GM18505 (cell line): ENCODE measurements around the gene VTCN1.
"Not testable (repeated sequence)": the region's sequence is repeated elsewhere in the genome, so short reads cannot be mapped to it uniquely, and the experiment has no call there.

Source experiments
- ATAC-seq: cut with Tn5 transposase; IDR thresholded peaks from one replicate; pipeline ENCODE4 v1.9.1; 2021; ENCODE audit not compliant: unreplicated experiment
- POLR2A ChIP-seq: IDR thresholded peaks from 4 replicates; pipeline ENCODE4 v1.6.1; 2011; ENCODE audit warnings: borderline replicate concordance; ENCODE audit not compliant: insufficient read depth, insufficient read length; ENCODE audit errors: extremely low read depth

VTCN1 gene

DNA sequence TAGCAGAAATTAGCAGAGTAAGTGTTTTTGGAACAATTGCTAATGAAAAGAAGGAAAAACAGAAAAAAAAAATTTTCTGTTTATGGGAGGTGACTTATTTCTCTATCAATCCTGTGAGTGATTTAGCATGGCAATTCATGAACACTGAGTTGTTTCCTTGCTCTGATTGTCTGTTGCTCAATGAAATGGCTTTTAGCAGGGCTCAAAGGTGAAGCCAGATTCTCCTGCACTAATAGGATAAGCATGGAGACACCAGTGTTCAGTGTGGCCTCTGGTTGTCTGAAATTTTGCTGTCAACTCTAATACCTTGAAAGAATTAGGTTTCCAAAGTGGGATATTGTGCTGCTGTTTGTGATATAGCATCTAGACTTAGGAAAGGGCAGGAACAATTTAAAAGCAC, 105.0 kb downstream of the VTCN1 start:
- TF ChIP-seq POLR2A: no peak
- no peak for ATAC-seq

DNA sequence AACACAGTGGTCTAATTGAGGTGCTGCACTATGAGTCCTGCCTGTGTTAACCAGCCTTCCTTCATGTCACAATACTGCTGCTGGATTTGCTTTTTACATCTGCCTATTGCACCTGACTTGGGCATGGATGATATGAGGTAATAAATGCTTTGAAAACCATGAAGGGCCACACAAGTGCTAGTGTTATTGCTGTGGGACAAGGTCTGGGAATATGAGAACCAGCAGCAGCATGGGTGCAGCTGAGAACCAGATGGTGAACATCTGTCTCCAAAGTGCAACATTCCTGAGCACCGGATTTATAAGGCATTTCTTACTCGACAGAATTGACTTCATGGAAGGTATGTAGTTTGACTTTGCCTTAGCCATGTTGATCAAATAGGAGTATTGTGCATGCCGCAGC, 105.7 kb downstream of the VTCN1 start:
- no peak for ATAC-seq
- no peak for TF ChIP-seq POLR2A

DNA sequence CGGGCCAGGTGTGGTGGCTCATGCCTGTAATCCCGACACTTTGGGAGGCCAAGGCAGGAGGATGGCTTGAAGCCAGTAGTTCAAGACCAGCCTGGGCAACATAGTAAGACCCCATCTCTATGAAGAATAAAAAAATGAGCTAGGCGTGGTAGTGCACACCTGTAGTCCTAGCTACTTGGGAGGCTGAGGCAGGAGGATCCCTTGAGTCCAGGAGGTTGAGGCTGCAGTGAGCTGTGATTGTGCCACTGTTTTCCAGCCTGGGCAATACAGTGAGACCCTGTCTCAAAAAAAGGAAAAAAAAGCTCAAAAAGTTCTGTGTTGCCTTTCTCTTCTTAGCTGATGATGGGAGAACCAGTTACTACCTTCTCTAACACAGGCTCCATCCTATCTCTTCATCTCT, 108.9 kb downstream of the VTCN1 start:
- not testable (repeated sequence) for ATAC-seq

DNA sequence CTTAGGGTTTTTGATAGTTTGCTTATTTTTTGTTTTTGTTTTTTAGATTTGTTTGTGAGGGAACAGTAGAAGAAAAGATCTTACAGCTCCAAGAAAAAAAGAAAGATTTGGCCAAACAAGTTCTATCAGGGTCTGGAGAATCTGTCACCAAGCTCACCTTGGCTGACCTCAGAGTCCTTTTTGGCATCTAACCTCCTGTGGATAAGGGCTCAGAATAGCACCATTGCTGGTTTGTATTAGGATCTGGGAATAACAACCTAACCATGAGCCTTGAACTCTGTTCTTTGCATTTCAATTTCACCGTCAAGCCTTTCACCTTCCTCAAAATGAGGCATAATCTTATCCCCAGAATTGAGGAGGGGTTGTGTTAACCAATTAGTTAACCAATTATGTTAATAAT, 109.4 kb downstream of the VTCN1 start:
- TF ChIP-seq POLR2A: no peak
- ATAC-seq: no peak

DNA sequence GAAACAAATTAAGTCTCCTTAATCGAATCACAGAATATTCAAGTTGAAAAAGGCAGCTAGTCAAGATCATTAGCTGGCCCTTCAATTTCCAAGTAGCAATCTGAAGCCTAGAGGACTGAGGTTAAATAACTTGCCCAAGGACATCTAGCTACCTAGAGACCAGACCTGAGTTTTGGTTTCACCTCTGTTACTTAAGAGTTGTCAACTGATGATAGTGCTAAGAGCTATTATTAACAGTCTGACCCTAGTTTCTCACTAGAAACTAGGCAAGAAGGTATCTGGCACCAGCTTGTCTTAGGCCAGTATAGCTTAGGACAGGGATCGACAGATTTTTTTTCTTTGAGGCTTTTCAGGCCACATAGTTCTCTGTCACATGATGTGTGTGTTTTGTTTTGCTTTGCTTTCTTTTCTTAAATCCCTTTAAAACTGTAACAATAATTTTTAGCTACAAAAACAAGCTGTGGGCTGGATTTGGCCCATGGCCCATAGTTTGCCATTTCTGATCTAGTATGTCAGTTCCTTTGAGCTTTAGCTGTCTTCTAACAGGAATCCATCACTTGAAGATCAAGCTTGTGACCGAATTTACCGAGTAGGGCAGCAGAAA, 112.3 kb downstream of the VTCN1 start:
- TF ChIP-seq POLR2A: no peak
- ATAC-seq: no peak

DNA sequence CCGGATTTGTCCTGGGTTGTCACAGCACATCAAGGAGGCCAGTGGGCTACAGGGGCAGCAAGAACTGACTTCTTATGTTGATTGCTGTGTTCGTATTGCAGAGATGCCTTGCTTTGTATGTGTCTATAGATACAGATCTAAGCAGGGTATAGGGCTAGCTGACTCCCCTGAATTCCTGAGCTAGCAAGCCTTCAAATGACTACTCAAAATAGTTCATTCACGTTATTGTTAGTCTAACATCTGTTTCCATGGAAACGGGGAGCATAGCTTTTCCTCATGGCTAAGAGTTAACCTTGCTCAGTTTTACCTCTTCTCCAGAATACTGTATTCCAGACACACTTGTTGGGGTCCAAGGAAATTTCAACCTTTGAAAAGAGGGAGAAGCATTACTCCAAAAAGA, 113.3 kb downstream of the VTCN1 start:
- no peak for ATAC-seq
- TF ChIP-seq POLR2A: no peak

DNA sequence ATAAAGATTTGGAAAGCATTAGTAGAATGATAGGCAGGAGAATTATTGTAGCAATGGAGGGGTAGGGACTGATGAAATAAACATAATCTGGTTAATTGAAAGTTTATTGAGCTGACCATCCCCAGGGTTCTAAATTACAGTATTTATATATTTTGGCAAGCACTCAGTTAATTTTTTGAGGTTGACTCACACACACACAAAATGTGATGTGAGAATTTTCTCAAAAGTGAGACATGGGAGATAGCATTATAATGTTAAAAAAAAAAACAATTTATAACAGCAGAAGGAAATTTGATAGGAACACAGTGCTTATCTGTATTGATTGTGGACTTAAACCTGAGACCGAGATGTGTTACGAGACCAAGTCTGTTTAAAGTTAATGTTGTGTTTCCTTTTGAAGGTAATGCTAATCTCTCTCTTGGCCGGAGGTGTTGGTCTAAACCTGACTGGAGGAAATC, 113.7 kb downstream of the VTCN1 start:
- TF ChIP-seq POLR2A: no peak
- ATAC-seq: no peak

DNA sequence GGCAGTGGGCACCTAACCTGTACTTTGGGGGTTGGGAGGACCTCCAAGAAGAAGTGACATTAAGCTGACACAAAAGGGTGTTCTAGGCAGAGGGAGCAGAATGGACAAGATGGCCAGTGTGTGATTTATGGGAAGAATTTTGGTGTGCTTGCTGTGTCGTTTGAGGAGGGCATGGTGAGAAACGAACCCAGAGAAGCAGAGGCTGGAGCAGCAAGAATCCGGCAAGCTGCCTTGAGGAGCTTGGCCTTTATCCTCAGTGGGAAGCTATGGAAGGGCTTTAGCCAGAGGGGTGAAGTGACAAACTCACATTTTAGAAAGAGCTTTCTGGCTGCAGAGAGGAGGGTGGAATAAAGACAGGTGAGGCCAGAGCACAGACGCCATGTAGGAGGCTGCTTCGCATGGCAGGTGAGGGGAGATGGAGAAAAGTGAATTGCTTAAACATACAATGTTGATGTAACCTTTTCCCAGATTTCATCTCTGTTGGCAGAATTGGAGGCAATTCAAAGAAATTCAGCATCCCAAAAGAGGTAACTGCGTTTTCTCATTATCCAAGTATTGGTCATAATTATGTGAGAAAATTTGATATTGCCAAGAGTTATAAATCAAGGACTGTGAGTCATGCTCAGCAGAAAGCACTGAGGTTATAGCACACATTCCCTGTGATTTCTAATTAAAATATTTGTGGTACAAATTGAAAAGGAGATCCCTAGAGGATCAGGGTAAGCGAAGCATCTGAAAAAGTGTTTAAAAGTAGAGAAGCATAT, 115.7 kb downstream of the VTCN1 start:
- ATAC-seq: no peak
- no peak for TF ChIP-seq POLR2A

DNA sequence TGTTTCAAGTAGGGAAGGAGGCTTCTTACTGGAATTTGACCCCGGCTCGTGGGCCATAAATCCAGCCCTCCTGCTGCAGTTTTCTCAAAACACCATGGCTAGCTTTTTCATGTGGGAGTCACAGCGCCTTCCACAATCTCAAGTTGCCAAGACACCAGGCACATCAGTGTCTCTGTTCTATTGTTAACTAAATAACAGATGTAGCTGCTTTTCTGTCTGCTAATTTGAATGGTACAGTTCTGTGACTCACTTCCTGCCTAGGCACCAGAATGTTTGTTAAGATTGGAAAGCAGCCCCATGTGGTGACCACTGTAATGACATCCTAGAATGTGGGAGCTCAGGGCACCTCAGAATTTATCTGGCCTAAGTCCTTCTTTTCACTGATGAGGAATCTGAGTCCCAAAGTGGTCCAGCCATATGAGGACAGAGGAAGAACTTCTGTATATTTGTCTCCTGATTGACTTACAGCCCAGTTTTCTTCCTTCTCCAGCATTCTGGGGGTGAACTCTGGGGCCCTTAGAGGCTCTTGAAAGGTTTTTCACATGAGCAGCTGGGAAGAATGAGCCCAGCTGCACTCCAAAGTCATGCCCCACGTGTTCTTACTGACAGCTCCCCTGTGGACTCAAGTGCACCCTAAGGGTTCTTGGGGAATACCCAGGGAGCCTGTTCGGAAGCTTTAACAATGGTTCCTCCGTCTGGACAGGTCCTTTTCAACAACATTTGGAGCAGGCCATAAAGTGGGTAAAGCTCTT, 116.7 kb downstream of the VTCN1 start:
- TF ChIP-seq POLR2A: no peak
- peak; percentile 85 for ATAC-seq
